ENCODE data around the gene FSHR. TPM values are rescaled to one million over a fixed set of nuclear protein-coding genes. Genes with fewer than 3 reads are reported as not detected.

The FSHR gene
- total RNA-seq, 4 donors from 2014 or later = not detected

DNA sequence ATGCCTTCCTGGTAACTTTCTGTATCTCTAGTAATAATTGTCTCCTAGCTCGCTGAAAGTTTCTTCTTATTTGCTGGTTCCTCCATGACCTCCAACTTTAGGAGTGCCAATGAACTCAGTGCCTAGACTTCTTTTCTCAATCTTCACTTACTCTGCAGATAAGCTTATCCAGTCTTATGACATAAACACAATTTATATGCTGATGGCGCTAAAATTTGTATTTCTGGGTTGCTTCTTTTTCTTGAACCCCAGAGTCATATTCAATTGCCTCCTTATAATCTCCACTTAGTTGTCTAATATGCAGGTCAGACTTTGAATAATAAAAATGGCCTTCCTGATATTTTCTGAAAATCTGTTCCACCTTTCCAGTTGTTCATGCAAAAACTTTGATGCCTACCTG is 182.5 kb downstream of the FSHR start:
- Histone ChIP-seq H3K4me1 (no peaks in the 10 kb centered on the region), H3K9me3 (no peaks in the 10 kb centered on the region), H3K4me3 (no peak overlapping the region), H3K36me3 (no peaks in the 10 kb centered on the region), H3K27ac (no peak overlapping the region), H3K27me3 (no peaks in the 10 kb centered on the region)
- no peak for DNase-seq
- no peak for TF ChIP-seq POLR2A (IDR thresholded peaks at IDR 0.05)
- TF ChIP-seq, protein P1, sequence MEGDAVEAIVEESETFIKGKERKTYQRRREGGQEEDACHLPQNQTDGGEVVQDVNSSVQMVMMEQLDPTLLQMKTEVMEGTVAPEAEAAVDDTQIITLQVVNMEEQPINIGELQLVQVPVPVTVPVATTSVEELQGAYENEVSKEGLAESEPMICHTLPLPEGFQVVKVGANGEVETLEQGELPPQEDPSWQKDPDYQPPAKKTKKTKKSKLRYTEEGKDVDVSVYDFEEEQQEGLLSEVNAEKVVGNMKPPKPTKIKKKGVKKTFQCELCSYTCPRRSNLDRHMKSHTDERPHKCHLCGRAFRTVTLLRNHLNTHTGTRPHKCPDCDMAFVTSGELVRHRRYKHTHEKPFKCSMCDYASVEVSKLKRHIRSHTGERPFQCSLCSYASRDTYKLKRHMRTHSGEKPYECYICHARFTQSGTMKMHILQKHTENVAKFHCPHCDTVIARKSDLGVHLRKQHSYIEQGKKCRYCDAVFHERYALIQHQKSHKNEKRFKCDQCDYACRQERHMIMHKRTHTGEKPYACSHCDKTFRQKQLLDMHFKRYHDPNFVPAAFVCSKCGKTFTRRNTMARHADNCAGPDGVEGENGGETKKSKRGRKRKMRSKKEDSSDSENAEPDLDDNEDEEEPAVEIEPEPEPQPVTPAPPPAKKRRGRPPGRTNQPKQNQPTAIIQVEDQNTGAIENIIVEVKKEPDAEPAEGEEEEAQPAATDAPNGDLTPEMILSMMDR (IDR thresholded peaks at IDR 0.05) = no peak

DNA sequence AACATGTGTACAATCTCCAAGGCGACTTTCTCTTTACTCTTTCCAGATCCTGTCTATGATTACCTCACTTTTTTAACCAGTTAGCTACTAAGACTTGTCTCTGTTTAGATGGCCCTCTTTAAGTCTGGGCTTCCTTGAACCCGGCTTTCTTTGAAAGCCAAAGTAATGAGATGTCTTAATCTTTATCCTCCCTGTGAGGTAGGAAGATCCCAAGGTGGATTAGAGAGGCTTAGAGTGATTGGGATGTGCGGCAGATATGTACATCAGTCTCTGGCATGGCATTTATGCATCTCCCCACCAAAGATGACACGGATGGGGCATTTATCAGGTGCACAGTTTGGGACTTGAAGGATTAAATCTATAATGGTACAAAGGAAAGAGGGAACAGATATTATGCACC is 186.3 kb downstream of the FSHR start:
- no peak for TF ChIP-seq POLR2A (IDR thresholded peaks at IDR 0.05)
- TF ChIP-seq, protein P1 (IDR thresholded peaks at IDR 0.05) = no peak
- Histone ChIP-seq H3K4me1 (no peaks in the 10 kb centered on the region), H3K9me3 (no peaks in the 10 kb centered on the region), H3K4me3 (no peak overlapping the region), H3K36me3 (no peaks in the 10 kb centered on the region), H3K27me3 (no peaks in the 10 kb centered on the region), H3K27ac (no peak overlapping the region)
- DNase-seq = no peak

DNA sequence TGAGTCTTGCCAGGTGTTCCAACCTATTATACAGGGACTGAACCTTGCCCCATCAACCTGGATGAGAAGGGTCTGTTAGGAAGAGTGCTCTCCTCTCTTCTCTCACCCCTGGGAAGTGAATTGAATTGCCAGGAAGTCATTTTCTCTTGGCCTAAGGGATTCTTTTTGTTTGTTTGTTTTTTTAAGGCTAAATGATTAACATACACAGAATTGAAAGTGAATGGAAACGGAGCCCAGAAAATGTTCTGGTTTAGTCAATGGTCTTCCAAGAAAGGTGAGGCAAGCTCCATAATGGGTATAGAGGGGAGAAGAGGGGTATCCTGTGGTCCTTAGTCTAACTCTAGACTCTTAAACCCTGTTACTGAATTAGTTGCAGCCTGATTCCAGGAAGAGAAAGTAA is 189.1 kb downstream of the FSHR start:
- Histone ChIP-seq H3K27me3 (no peaks in the 10 kb centered on the region), H3K36me3 (no peaks in the 10 kb centered on the region)
- no peak for DNase-seq

DNA sequence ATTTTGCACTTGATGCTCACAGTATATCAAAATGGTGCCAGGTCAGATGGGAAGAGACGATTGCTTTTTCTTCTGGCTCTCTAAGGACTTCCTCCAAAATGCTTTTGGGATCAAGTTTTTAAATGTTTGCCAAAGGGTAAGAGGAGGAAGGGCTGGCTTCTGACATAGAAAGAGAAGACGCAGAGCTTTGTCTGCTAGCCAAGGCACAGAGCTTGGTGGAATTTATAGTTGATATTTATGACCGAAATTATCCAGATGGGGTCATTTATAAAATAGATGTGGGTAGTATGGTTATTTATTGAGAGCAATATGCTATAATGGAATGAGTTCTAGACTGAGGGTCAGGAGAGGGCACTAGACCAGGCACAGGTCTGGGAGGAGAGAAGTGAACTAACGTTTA is 193.3 kb downstream of the FSHR start:
- Histone ChIP-seq H3K9me3 (no peaks in the 10 kb centered on the region), H3K4me3 (no peak overlapping the region), H3K27ac (no peak overlapping the region), H3K27me3 (no peaks in the 10 kb centered on the region), H3K4me1 (no peaks in the 10 kb centered on the region), H3K36me3 (no peaks in the 10 kb centered on the region)
- TF ChIP-seq, protein P1 (IDR thresholded peaks at IDR 0.05) = no peak
- TF ChIP-seq POLR2A (IDR thresholded peaks at IDR 0.05) = no peak
- DNase-seq = no peak

More for the DNA sequence above, 189.1 kb downstream of the FSHR start:
- H3K27ac ChIP-seq = no peak overlapping the region
- H3K4me3 ChIP-seq = no peak overlapping the region
- H3K4me1 ChIP-seq = no peaks in the 10 kb centered on the region
- TF ChIP-seq, protein P1 (IDR thresholded peaks at IDR 0.05) = no peak
- TF ChIP-seq POLR2A (IDR thresholded peaks at IDR 0.05) = no peak
- H3K9me3 ChIP-seq = no peaks in the 10 kb centered on the region

DNA sequence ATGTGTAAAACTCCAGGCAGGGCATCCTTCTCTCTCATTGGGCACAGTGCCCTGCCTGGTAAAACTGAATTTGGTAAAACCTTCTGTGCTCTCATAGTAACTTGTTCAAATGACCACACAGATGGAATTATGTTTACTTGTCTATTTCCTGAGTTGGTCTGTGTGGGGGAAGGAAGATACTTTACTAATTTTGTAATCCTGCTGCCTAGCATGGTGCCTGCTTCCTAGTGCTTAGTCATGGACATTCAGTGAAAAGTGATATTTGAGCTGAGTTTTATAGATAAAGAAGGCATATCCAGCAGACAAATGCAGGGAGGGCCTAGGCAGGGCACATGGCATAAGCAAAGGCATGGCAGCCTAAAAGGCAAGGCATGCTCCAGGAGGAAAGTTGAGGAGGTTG is 199.4 kb downstream of the FSHR start:
- no peaks in the 10 kb centered on the region for H3K36me3 ChIP-seq
- no peaks in the 10 kb centered on the region for H3K9me3 ChIP-seq
- TF ChIP-seq POLR2A (IDR thresholded peaks at IDR 0.05) = no peak
- TF ChIP-seq, protein P1 (IDR thresholded peaks at IDR 0.05) = no peak
- H3K4me3 ChIP-seq = no peak overlapping the region
- H3K4me1 ChIP-seq = no peaks in the 10 kb centered on the region
- H3K27me3 ChIP-seq = no peaks in the 10 kb centered on the region
- DNase-seq = no peak
- H3K27ac ChIP-seq = no peak overlapping the region

DNA sequence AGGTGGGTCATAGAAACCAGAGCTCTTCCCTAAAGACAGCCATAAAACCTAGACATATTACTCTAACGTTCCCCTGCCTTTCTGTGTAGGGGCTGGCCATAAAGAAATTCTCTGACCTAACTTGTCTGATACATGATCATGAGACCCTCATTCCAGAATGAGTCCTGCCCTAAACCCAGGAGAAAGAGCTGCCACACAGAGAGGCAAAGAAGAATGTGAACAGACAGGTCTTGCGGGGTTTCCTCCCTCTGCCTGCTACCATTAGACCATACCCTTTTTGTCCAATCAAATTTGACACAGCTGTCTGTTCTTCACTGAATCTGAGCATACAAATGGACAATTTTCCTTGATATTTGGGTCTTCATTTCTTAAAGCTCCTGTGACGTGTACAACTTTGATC is 200.0 kb downstream of the FSHR start:
- no peak overlapping the region for H3K4me3 ChIP-seq
- H3K27me3 ChIP-seq = no peaks in the 10 kb centered on the region
- TF ChIP-seq POLR2A (IDR thresholded peaks at IDR 0.05) = no peak
- TF ChIP-seq, protein P1 (IDR thresholded peaks at IDR 0.05) = no peak
- H3K9me3 ChIP-seq = no peaks in the 10 kb centered on the region
- no peaks in the 10 kb centered on the region for H3K36me3 ChIP-seq
- no peaks in the 10 kb centered on the region for H3K4me1 ChIP-seq
- no peak overlapping the region for H3K27ac ChIP-seq
- no peak for DNase-seq
